Activated B cell treated with CpG ODN at 0.5 μM for 24 hours (primary cell): Measurements from ENCODE around the gene L3MBTL1. TPM values are rescaled to one million over a fixed set of nuclear protein-coding genes. Genes with fewer than 3 reads are reported as not detected.

Source experiments
- ATAC-seq: fragments of 200-7000 bp; cut with Tn5 transposase; one replicate; pipeline ENCODE4 v1.10.0; 2021; ENCODE audit warnings: low read depth, mild to moderate bottlenecking, moderate library complexity
- CTCF ChIA-PET: fragments of 350-600 bp; sonication (Branson Sonifier 250); formaldehyde crosslinking; loops from one replicate; lab custom pipeline; 2021; ENCODE audit warnings: antibody characterized with exemption; lab: Charles Lee
- POLR2A ChIA-PET: fragments of 350-600 bp; sonication (Branson Sonifier 250); formaldehyde crosslinking; loops from one replicate; lab custom pipeline; 2021; ENCODE audit warnings: antibody characterized with exemption; lab: Charles Lee
- DNase-seq: peaks from one replicate; pipeline ENCODE4 v3.0.0; 2022
- H3K27ac Mint-ChIP-seq: one replicate; pipeline ENCODE4 v1.8.0; 2020; ENCODE audit warnings: mixed read lengths
- H3K27me3 Mint-ChIP-seq: one replicate; pipeline ENCODE4 v1.8.0; 2021; ENCODE audit warnings: mixed read lengths
- H3K36me3 Mint-ChIP-seq: one replicate; pipeline ENCODE4 v1.8.0; 2021; ENCODE audit warnings: low read depth, mixed read lengths
- H3K4me1 Mint-ChIP-seq: one replicate; pipeline ENCODE4 v1.8.0; 2021; ENCODE audit warnings: mixed read lengths
- H3K4me3 Mint-ChIP-seq: one replicate; pipeline ENCODE4 v1.8.0; 2020; ENCODE audit warnings: mild to moderate bottlenecking, mixed read lengths
- H3K9me3 Mint-ChIP-seq: one replicate; pipeline ENCODE4 v1.8.0; 2020; ENCODE audit warnings: mixed read lengths
- CTCF ChIP-seq: fragments of 200-600 bp; IDR thresholded peaks from one replicate; pipeline ENCODE4 v1.8.0; 2022; ENCODE audit warnings: antibody characterized with exemption, mild to moderate bottlenecking
- intact Hi-C: fragments of 100-400 bp; cut with micrococcal nuclease; formaldehyde crosslinking; loops from one replicate; pipeline ENCODE4 v1.15.1; 2024
- total RNA-seq: library from RNA; stranded (reverse); gene quantifications from 2 replicates; pipeline ENCODE4 v1.2.3, GENCODE V29; 2022

L3MBTL1 gene
- total RNA-seq, 1 donor from 2014 or later: 22.5 TPM

- Mint-ChIP-seq H3K36me3 (no peaks in the 10 kb centered on the region), H3K9me3 (no peaks in the 10 kb centered on the region), H3K27ac (no peak overlapping the region), H3K27me3 (no peaks in the 10 kb centered on the region), H3K4me1 (no peaks in the 10 kb centered on the region), H3K4me3 (no peak overlapping the region)
- POLR2A ChIA-PET: no interaction called here
- DNase-seq: no peak
- CTCF ChIA-PET: interaction anchor here (1.0 to 1.6 kb wide), 2 partner anchors 128 to 130 kb away, joined by 3 to 6 read pairs; no protein-coding TSS in a partner anchor
- intact Hi-C loops: no loop called here
- ATAC-seq: no peak
- TF ChIP-seq CTCF: no peak
These were observed 55.9 kb downstream of the L3MBTL1 start for GRCh38 chr20:43563429-43563828.

GRCh38 chr20:43563991-43564390, 56.5 kb downstream of the L3MBTL1 start:
- CTCF ChIA-PET: interaction anchor here (1.0 to 1.6 kb wide), 2 partner anchors 128 to 130 kb away, joined by 3 to 6 read pairs; no protein-coding TSS in a partner anchor
- TF ChIP-seq CTCF: no peak
- Mint-ChIP-seq H3K27ac (no peak overlapping the region), H3K36me3 (no peaks in the 10 kb centered on the region), H3K27me3 (no peaks in the 10 kb centered on the region), H3K4me3 (no peak overlapping the region), H3K4me1 (no peaks in the 10 kb centered on the region), H3K9me3 (no peaks in the 10 kb centered on the region)
- POLR2A ChIA-PET: no interaction called here
- no peak for ATAC-seq
- intact Hi-C loops: no loop called here
- DNase-seq: no peak

- DNase-seq: no peak
- no peak overlapping the region for H3K4me3 Mint-ChIP-seq
- H3K4me1 Mint-ChIP-seq: no peaks in the 10 kb centered on the region
- no peaks in the 10 kb centered on the region for H3K27me3 Mint-ChIP-seq
- TF ChIP-seq CTCF: no peak
- ATAC-seq: no peak
- POLR2A ChIA-PET: no interaction called here
- intact Hi-C loops: no loop called here
- no peaks in the 10 kb centered on the region for H3K36me3 Mint-ChIP-seq
- no peak overlapping the region for H3K27ac Mint-ChIP-seq
- CTCF ChIA-PET: no interaction called here
- H3K9me3 Mint-ChIP-seq: no peaks in the 10 kb centered on the region
These were observed 57.0 kb downstream of the L3MBTL1 start for GRCh38 chr20:43564455-43564854.

- Mint-ChIP-seq H3K9me3 (no peaks in the 10 kb centered on the region), H3K36me3 (no peaks in the 10 kb centered on the region), H3K4me3 (no peak overlapping the region), H3K4me1 (no peaks in the 10 kb centered on the region), H3K27ac (no peak overlapping the region), H3K27me3 (no peaks in the 10 kb centered on the region)
- CTCF ChIA-PET: no interaction called here
- ATAC-seq: no peak
- POLR2A ChIA-PET: no interaction called here
- DNase-seq: no peak
- TF ChIP-seq CTCF: no peak
- intact Hi-C loops: no loop called here
These were observed 57.7 kb downstream of the L3MBTL1 start for GRCh38 chr20:43564993-43565757.

GRCh38 chr20:43565758-43566104, 58.2 kb downstream of the L3MBTL1 start:
- ChIA-PET POLR2A (no interaction called here), CTCF (no interaction called here)
- TF ChIP-seq CTCF: no peak
- intact Hi-C loops: no loop called here
- Mint-ChIP-seq H3K27ac (no peak overlapping the region), H3K4me3 (no peak overlapping the region), H3K4me1 (no peaks in the 10 kb centered on the region), H3K9me3 (no peaks in the 10 kb centered on the region), H3K36me3 (no peaks in the 10 kb centered on the region), H3K27me3 (no peaks in the 10 kb centered on the region)
- ATAC-seq: no peak
- DNase-seq: no peak
